Measurements from ENCODE around the gene DLGAP1. TPM values are rescaled to one million over a fixed set of nuclear protein-coding genes. Genes with fewer than 3 reads are reported as not detected.

Gene DLGAP1
- total and polyA plus RNA-seq, 2 of the 13 experiments (the other 11 are each of a cell fraction or from before 2014, with no cell fraction given), result 0.01 TPM; not detected in 1

- TF ChIP-seq THRA (CRISPR knock-in tag; IDR thresholded peaks at IDR 0.05; ENCODE audit: borderline replicate concordance), result no peak
- TF ChIP-seq TARDBP (CRISPR knock-in tag; IDR thresholded peaks at IDR 0.05), result no peak
- no peak for TF ChIP-seq RFX3 (CRISPR knock-in tag; IDR thresholded peaks at IDR 0.05)
- TF ChIP-seq ZKSCAN1 (IDR thresholded peaks at IDR 0.05; ENCODE audit: low read length), result peak; percentile 87
- TF ChIP-seq CREB1 (IDR thresholded peaks at IDR 0.05), result peak; percentile 77
- no peak for TF ChIP-seq CREB1 (CRISPR knock-in tag; IDR thresholded peaks at IDR 0.05)
- TF ChIP-seq ZNF770 (CRISPR knock-in tag; IDR thresholded peaks at IDR 0.05), result no peak
- no peak for TF ChIP-seq EZH2 (conservative IDR thresholded peaks at IDR 0.05; ENCODE audit: low read depth, low read length)
Observed at GRCh38 chr18:3758531-3758930, 696.6 kb downstream of the DLGAP1 start (continued).

- CTCF ChIA-PET (ENCODE audit: low intra/inter-chr PET ratio, low total read pairs), result no interaction called here
- FAIRE-seq, result no peak
- Histone ChIP-seq H3K9me3 (ENCODE audit: low read length) (no peaks in the 10 kb centered on the region), H3K4me2 (ENCODE audit: low read depth, low read length) (no peak overlapping the region), H4K20me1 (ENCODE audit: insufficient read depth, low read length) (0 out of 2 replicates have a peak, but pooled peaks cover 2% of the 10 kb centered on the region), H3K4me3 (replicated peaks in 1 of 3; ENCODE audit: insufficient read depth in 1 of 3, low read depth in 2 of 3, low read length in 3 of 3) (no peak overlapping the region), H3K27me3 (ENCODE audit: control insufficient read depth in 1 of 2, insufficient read depth in 2 of 2, low read length in 2 of 2) (peaks cover 0 to 17% of the 10 kb centered on the region in 2 experiments; a peak in 3 of 5 replicates), H3K27ac (ENCODE audit: extremely low read length, insufficient read depth, low read length) (no peak overlapping the region), H3K4me1 (ENCODE audit: insufficient read depth, low read length) (no peaks in the 10 kb centered on the region), H3K36me3 (replicated peaks in 1 of 2; ENCODE audit: control insufficient read depth in 1 of 2, insufficient read depth in 2 of 2, low read length in 2 of 2) (no peaks in the 10 kb centered on the region), H2AFZ (ENCODE audit: low read length) (no peak overlapping the region), H3K79me2 (ENCODE audit: insufficient read depth, low read length) (no peaks in the 10 kb centered on the region), H3K9ac (ENCODE audit: insufficient read depth, low read depth, low read length) (no peak overlapping the region)
- POLR2A ChIA-PET, result no interaction called here
- 8% methylated on average over 3 of the region's 3 CpGs for WGBS (ENCODE audit: low lambda C conversion rate)
- in situ Hi-C loops (cut with HindIII; ENCODE audit: extremely low pct_ligation_motif_present, low pct_unique_long_range_greater_than_20kb) (no loop called here), intact Hi-C loops (cut with micrococcal nuclease; ENCODE audit: unreplicated experiment) (no loop called here)
- TF ChIP-seq ZBTB21 (CRISPR knock-in tag; IDR thresholded peaks at IDR 0.05) (no peak), EEA1 (CRISPR knock-in tag; IDR thresholded peaks at IDR 0.05; ENCODE audit: borderline replicate concordance) (no peak), ZNF503 (CRISPR knock-in tag; IDR thresholded peaks at IDR 0.05) (no peak), ZNF326 (CRISPR knock-in tag; IDR thresholded peaks at IDR 0.05; ENCODE audit: borderline replicate concordance) (no peak), ZNF609 (CRISPR knock-in tag; IDR thresholded peaks at IDR 0.05; ENCODE audit: borderline replicate concordance) (no peak), HOXA5 (CRISPR knock-in tag; IDR thresholded peaks at IDR 0.05) (no peak)
- DNase-seq (ENCODE audit: low spot score), result no peak
- no peak for ATAC-seq
- BruUV-seq (replicated peaks), result no TSS peak
Observed at GRCh38 chr18:3757361-3757760, 697.7 kb downstream of the DLGAP1 start.

Measured in HepG2 (cell line).